SH-SY5Y (cell line): ENCODE measurements around the gene SCN9A.

Source experiments
- GATA2 ChIP-seq: IDR thresholded peaks from 2 replicates; pipeline ENCODE4 v1.6.1; 2011; ENCODE audit warnings: mild to moderate bottlenecking, low read depth, low read length
- GATA3 ChIP-seq: IDR thresholded peaks from 2 replicates; pipeline ENCODE4 v1.6.1; 2011; ENCODE audit warnings: low read depth, mild to moderate bottlenecking, low read length, moderate library complexity

GRCh38 chr2:166180951-166181812 is 194.6 kb downstream of the SCN9A start:
- TF ChIP-seq GATA2, result no peak
- no peak for TF ChIP-seq GATA3
